ENCODE measurements around the gene PTPRJ.

PTPRJ gene

DNA sequence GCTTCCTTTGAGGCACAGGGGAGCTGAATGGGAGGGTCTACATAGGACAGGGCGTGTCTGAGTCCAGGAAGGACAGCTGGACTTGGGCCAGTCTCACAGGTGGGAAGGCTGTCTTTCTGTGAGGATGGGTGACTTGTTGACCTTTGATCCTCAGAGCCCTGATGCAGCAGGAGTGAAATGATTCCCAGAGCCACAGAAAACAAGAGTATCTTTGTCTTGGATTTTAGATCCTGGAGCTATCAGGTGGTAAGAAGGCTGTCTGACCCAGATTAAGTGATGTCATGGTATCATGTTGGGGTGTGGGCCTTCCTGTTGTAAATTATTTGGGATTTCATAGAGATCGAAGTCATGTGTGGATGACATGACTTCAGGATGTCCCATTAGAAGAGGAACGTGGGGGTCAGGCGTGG is 15.0 kb downstream of the PTPRJ start:
- DNase-seq (ENCODE audit: low read depth in 2 of 2) = no peak

DNA sequence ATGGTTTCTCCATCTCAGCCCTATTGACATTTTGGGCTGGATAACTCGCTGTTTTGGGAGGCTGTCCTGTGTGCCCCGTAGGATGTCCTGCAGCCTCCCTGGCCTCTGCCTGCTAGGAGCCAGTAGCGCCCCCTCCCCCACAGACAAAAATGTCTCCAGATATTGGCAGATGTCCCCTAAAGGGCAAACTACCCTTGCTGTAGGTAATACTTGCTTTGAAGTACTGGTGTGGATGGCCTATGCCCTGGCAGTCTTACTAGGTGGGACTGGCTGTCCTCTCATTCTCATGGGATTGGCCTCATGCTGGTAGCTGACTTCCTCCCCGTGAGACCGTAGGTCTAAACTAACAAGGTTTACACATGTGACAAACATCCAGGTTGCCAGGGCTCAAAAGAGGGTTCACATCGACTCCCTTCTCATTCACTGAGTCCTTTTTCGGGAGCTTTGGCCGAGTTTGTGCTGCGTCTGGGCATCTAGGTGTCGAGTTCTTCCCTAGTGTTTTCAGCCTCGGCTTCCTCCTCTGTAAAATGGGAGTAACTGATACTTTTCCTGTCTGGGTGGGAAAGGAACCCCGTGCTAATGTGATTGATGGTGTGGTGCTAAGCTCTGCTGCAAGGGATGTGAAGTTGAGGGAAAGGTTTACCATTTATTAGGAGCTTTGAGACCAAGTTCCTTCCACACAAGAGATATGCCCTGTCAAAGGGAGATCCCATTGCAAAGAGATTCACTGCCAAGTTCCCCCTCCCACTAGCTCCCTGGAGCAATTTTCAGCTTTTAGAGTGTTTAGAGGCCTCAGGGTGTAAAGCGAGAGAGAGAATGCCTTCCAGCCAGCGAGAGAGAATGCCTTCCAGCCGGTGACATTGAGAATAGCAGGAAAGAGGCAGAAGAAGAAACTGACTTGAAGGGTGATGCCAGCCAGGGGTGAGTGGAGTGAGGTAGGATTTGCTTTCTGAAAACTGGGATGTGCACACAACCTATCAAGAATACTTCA is 17.0 kb downstream of the PTPRJ start:
- no peak for DNase-seq (ENCODE audit: low read depth in 2 of 2)

DNA sequence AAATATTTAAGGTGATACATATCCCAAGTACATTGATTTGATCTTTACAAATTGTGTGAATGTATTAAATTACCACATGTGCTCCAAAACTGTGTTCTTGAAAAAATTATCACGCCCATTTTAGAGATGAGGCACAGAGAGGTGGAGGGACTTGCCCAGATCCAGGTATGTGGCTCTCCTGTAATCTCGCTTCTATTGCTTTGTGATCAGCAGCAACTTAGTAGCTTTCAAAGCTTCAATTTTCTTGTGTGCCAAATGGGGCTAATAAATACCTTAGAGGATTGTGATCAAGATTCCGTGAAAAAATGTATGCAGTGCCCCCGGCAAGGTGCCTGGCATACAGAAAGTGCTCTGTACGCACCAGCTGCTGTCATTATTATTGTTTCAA is 18.0 kb downstream of the PTPRJ start:
- DNase-seq (ENCODE audit: low read depth in 2 of 2) = no peak

DNA sequence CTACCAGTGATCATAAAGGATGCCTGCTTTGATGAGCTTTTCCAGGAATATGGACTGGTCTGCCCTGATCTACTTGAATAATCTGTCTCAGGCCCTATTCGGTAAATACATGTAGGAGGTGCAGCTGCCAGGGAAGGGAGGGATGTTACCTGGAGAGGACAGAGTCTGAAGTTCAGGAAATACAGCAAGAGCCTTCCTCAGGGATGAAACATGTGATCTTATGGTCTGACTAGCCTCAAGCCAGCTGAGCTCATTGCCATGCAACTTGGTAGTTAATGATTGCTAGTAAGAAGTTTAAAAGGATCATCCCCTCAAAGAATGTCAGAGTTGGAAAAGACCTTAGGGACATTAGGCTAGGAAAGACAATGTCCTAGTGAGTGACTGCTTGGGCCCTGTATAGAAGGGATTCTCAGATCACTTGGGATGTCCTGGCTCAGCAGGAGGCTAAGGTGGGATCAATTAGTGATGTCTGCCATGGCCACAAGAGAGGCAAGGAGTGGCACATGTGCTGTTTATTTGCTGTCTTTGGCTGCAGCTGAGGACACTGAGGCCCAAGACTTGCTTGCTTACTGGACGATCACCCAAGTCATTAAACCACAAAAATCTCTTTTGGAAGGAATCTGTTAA is 18.5 kb downstream of the PTPRJ start:
- no peak for DNase-seq (ENCODE audit: low read depth in 2 of 2)

DNA sequence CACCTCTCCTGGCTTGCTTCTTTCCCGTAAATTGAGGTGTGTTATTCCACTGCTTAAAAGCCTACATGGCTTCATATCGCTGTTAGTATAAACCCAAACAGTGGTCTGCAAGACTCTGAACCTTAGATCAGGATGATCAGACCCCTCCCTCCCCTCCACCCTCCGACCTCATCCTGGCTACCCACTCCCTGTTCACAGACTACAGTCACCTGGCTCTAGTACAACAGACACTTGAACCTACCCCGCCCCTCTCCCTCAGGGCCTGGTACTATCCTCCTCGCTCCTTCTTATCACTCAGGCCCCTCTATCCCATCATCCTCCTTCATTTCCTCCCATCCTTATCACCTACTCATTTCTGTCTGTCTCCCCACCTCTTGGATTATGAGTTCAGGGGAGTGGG is 20.1 kb downstream of the PTPRJ start:
- DNase-seq (ENCODE audit: low read depth in 2 of 2) = no peak

- no peak for DNase-seq (ENCODE audit: low read depth in 2 of 2)
Measured at GRCh38 chr11:48001438-48002021, 21.2 kb downstream of the PTPRJ start.

GRCh38 chr11:48002561-48002960 is 22.2 kb downstream of the PTPRJ start:
- no peak for DNase-seq (ENCODE audit: low read depth in 2 of 2)

GRCh38 chr11:48003926-48004325 is 23.6 kb downstream of the PTPRJ start:
- no peak for DNase-seq (ENCODE audit: low read depth in 2 of 2)

GRCh38 chr11:48004456-48004855 is 24.1 kb downstream of the PTPRJ start:
- no peak for DNase-seq (ENCODE audit: low read depth in 2 of 2)

- no peak for DNase-seq (ENCODE audit: low read depth in 2 of 2)
Measured at GRCh38 chr11:48005136-48005535, 24.8 kb downstream of the PTPRJ start.

GRCh38 chr11:48005831-48006270 is 25.5 kb downstream of the PTPRJ start:
- no peak for DNase-seq (ENCODE audit: low read depth in 2 of 2)

DNA sequence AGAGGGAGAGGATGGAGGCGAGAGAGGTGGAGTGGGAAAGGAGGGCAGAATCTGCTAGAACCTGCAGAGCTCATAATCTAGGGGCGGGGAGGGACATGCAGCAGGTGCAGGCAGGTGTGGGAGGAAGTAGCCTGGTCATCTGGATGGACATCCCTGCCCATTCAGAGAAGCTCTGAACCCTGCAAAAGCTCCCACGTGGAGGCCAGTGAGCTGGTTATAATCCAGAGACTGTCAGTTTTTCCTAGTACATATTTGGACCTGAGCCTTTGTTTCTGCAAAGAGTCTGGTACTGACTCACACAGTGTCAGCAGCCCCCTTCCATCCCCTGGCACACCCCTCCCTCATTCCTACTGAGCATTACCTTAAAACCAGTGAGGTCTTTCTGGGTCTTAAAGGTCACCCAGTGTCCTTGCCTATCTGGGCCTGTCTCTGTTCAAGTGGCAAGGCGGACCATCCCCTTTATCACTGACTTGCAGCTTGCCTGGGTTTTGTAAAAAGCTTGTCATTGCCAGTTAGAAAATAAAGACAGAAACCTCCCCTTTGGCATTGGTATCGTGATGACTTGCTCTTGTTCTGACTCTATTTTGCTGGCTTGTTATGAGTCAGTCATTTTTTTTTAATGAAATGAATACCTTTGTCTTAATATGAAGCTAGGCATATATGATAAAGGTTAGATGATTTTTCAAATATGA is 26.1 kb downstream of the PTPRJ start:
- DNase-seq (ENCODE audit: low read depth in 2 of 2) = no peak

DNA sequence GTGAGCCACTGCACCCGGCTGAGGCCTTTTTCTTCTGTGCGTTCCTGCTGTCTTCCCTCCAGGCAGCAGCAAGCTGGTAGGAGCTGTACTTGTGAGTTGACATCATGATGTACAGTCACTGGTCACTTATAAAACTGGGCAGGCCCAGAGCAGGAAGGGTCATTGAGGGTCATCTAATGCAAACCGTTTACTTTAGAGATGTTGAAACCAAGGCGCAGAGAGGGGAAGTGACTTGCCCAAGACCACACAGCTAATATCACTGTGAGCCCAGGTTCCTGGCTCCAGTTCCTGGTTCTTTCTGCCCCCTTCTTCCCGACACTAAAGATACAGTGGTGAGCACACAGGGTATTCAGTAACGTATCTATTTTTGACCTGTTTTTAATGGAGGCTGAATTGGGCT is 27.3 kb downstream of the PTPRJ start:
- no peak for DNase-seq (ENCODE audit: low read depth in 2 of 2)

DNA sequence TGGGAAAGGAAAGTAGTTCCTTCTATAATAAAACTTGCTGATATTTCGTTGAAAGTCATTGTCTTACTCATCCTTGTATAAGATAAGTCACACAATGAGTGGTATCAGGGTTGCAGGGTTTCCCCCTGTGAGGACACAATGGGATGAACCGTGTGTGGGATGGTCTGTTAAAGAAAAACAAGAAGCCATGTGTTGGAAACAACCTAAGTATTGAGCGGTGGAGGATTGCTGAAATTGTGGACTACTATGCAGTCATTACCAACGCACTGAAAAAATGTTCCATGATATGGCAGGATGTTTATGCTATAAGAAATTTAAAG is 28.6 kb downstream of the PTPRJ start:
- DNase-seq (ENCODE audit: low read depth in 2 of 2) = no peak

- DNase-seq (ENCODE audit: low read depth in 2 of 2) = no peak
Measured at GRCh38 chr11:48011102-48011797, 30.9 kb downstream of the PTPRJ start.

- DNase-seq (ENCODE audit: low read depth in 2 of 2) = no peak
Measured at GRCh38 chr11:48011798-48012391, 31.5 kb downstream of the PTPRJ start.

DNA sequence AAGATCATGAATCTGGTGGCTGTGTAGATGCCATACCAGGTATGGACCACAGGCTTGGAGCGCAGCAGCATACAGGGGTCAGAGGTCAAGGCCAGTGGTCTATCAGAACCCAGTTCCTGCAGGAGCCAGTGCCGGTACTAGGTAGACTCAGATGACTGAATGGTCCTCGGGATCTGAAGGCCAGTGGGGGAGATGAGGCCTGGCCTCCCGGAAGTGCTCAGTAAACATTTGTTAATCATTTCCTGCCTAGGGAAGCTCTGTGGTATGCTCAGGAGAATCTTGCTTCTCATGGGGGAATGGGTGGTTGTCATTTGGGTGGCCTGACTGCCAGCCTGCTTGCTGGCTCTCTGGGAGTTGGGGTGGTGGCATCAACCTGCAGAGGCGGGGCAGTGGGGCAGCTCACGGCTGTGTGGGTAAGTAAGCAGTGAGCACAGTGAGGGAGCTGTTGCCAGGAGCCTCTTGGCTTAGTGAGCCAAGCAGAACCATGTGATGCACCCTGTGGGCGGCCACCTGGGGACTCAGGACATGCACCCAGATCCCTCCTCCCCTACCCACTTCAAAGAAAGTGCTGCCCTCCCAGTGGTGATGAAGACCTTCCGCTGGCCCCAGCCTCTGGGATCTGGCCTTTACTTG is 33.0 kb downstream of the PTPRJ start:
- no peak for DNase-seq (ENCODE audit: low read depth in 2 of 2)

DNA sequence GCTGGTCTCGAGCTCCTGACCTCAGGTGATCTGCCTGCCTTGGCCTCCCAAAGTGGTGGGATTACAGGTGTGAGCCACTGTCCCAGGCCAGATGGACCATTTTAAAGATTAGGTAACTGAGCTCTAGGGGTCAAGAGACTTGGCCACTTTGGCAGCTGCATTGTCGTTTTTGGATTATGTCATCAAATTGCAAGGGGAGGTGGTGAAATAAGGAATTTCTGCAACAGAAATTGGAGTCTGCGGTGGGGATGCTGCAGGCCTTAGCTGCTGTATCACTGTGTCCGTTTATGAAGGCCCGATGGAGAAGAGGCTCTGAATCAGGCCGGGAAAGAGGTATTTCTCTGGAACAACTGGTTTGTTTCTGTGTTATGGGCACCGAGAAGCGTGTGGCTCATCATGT is 34.6 kb downstream of the PTPRJ start:
- no peak for DNase-seq (ENCODE audit: low read depth in 2 of 2)

DNA sequence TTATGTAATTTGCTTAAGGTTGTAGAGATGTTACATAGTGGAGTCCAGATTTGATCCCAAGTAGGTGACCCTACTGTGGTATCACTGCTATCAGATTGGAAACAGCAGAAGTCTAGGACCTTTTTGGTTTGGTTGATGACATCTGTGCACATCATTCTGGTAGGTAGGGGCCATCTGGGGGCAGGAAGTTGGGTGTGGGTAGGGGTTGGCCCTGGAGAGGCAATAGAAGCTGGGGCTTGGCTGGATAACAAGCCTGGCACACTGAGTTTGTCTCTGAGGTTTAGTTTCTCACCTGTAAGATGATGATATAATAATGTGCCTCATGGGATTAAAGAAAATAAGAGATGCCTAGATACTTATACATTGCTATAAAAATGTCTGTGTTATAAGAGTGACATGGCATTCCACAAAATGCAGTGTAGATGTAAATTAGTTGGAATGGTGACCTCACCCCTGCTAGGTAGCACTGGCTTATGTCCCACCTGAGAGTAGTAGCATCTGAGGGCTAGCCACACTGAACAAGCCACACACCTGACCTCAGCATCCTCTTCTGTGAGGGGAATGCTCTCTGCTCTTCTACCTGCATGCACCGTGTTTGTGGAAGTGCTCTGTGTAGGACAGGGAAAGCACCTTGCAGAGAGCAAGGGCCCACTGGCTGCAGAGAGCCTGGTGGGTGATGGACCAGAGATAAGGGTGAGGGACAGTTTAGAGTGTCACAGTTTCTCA is 36.9 kb downstream of the PTPRJ start:
- no peak for DNase-seq (ENCODE audit: low read depth in 2 of 2)
